ENCODE results near the gene ADPRH.
"Not testable (repeated sequence)": the region's sequence is repeated elsewhere in the genome, so short reads cannot be mapped to it uniquely, and the experiment has no call there.

ADPRH gene

GRCh38 chr3:119579366-119580066 lies at the start of gene ADPRH:
Gene ADPRH, plus strand, starts transcription at chr3:119579492. Its CDS starts 2,678 bp downstream, at chr3:119582170.
- peak; percentile 70 to 73 for ATAC-seq

- no peak for ATAC-seq
Measured at GRCh38 chr3:119529883-119530282, 49.4 kb upstream of the ADPRH start.

DNA sequence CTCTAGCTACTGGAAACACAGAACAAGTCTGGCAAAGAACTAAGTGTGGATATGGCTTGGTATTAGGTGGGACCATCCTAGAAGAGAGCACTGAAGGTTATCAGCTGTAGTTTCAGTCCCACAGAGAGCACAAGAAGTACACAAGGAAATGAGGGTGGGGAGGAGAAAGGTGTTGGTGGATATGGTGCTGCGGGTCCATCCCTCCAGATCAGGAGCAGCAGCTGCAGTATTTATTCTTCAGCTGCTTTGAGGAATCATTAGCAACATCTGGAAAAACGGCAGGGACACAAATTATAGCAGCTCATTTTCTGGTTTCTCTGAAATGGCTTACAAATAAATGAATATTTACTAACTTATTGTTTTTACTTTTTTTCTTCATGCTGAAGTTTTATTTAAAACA lies 48.8 kb upstream of the ADPRH start:
- ATAC-seq = no peak

DNA sequence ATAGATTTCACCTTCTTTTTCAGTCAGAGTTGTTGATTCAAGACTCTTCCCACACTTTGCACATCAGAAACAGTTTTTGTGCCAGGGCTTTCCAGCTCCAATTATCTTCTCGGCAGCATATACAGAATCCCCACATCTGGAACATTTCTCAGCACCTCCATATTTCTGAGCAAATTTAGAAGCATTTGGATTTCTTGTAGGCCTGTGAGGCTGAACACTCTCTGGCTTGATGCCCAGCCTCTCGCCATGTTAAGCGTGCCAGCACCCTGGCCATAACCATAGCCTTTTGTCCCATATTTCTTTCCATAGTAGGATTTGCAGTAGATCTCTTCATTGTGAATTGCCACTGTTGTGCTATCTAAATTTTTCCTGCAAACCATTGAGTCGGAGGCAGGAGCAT lies 48.1 kb upstream of the ADPRH start:
- ATAC-seq = no peak

GRCh38 chr3:119534296-119534695 lies 45.0 kb upstream of the ADPRH start:
- no peak for ATAC-seq

DNA sequence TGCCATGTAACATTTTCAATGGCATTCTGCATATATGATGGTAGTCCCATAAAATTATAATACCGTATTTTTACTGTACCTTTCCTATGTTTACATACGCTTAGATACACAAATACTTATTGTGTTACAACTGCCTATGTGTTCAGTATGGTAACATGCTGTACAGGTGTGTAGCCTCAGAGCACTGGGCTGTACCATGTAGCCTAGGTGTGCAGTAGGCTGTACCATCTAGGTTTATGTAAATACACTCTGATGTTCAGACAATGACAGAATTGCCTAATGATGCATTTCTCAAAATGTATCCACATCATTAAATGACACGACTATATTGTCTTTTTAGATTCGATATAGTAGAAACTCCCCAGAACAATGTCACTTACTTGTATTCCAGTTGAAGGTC lies 42.5 kb upstream of the ADPRH start:
- ATAC-seq = no peak

DNA sequence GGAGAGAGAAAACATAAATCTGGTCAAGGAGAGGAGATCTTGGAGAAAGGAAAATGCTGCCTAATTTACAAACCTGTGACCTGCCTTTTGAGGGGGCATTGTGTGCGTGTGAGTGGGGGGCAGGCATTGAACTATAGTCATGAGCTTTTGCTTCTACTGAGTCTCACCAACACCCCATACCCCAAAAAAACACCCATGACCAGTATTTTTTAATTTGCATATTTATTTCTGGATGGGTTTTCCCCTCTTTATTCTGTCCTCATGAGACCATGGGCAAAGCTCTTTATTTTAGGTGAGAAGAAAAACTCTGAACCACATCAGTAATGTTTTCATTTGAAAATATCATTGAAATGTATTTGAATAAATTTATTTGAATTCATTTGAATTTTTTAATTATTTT lies 40.5 kb upstream of the ADPRH start:
- no peak for ATAC-seq

- no peak for ATAC-seq
Measured at GRCh38 chr3:119541547-119541946, 37.7 kb upstream of the ADPRH start.

DNA sequence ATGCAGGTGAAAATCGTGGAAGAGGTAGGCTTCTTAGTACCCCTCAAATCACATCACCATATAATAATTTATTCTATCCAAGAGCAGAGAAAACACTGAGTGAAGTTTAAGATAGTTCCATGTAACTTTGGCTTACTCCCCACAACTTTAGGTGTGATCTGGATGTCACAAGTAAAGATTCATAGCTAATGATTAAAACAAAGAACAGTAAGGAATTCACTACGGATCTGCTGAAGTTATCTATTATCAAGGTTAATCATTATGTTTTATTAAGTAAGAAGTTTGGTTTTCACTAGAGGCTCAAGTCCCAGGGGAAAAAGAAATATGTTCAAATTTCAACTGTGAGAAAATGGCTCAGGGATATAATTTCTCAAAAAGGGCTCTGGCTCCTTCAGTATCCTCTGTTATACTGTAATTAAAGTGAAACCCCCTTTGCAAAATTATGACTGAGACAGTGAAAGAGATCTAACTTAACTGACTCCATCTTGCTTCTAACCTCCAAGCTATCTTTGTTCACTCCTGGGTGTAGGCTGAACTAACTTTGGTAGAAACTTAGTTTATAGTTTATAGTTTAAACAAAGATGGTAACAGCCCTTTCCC lies 37.0 kb upstream of the ADPRH start:
- ATAC-seq = no peak

DNA sequence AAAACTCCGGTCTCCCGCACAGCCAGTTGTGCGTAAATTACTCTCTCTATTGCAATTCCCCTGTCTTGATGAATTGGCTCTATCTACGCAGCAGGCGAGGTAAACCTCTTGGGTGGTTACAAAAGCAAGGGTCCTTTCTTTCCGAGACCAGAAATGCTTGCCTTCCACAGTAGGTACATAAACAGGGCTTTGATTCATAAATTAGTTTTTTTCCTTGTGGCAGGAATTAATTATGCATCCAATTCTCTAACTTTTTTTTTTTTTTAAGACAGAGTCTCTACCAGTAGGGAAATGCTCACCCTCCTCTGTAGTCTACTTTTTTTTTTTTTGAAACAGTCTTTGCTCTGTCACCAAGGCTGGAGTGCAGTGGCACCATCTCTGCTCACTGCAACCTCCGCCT lies 36.1 kb upstream of the ADPRH start:
- ATAC-seq = no peak

- no peak for ATAC-seq
Measured at GRCh38 chr3:119547227-119547626, 32.1 kb upstream of the ADPRH start.

DNA sequence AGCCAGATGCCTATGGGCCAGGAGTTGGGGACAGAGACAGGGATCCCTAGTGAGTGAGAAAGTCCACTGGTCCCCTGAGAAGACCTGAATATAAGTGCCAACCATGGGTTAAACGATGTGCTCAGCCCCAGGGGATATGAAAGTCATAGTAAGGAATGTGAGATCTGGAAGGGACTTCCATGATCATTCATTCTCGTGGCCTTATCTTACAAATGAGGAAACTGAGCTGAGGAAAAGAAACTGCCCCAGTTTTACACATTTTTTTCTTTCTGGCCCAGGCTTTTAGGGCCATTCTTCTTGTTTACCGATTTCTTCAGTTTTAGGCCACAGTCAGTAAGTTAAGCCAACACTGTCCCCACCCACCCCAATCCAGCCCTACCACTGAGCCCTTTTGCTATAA lies 31.0 kb upstream of the ADPRH start:
- ATAC-seq = no peak

GRCh38 chr3:119550192-119550910 lies 28.9 kb upstream of the ADPRH start:
- ATAC-seq = peak; percentile 30 to 32

DNA sequence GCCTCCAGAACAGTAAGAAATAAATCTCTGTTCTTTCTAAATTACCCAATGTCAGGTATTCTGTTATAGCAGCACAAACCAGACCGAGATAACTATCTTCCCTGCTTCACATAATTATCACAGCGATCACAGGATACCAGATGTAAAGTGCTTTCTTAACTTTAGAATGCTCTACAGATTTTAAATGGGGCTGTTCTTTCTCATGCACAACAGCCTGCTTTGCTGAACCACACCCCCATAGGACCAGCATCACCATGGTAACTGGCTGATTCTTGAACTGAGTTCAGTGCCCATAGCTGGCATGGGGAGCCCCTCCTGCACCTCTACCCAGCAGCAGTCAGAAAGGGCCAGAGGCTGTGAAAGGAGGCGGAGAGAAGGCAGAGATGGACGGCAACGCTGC lies 27.7 kb upstream of the ADPRH start:
- ATAC-seq = no peak

- ATAC-seq = not testable (repeated sequence)
Measured at GRCh38 chr3:119552928-119553327, 26.4 kb upstream of the ADPRH start.

GRCh38 chr3:119553823-119554415 lies 25.4 kb upstream of the ADPRH start:
- ATAC-seq = no peak

DNA sequence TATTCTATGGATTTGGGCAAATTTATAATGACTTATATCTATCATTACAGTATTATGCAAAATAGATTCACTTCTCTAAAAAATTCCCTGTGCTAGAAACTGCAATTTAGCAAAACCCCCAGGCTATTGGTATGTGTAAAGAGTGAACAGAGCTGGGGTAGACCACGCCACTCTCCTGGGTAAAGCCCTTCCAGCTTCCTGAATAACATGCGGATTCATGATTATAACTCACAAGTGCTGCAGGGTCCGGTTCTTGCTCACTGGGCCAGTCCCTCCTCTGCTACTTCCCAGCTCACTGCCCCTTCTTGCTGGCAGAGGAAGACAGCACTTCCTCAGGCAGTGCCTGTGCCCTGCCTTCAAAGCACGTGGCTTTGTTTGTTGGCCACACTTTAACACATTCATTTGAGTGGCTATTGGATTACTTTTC lies 24.0 kb upstream of the ADPRH start:
- peak in 1 of 2 donors; percentile 22 for ATAC-seq

- no peak for ATAC-seq
Measured at GRCh38 chr3:119555929-119556328, 23.4 kb upstream of the ADPRH start.

DNA sequence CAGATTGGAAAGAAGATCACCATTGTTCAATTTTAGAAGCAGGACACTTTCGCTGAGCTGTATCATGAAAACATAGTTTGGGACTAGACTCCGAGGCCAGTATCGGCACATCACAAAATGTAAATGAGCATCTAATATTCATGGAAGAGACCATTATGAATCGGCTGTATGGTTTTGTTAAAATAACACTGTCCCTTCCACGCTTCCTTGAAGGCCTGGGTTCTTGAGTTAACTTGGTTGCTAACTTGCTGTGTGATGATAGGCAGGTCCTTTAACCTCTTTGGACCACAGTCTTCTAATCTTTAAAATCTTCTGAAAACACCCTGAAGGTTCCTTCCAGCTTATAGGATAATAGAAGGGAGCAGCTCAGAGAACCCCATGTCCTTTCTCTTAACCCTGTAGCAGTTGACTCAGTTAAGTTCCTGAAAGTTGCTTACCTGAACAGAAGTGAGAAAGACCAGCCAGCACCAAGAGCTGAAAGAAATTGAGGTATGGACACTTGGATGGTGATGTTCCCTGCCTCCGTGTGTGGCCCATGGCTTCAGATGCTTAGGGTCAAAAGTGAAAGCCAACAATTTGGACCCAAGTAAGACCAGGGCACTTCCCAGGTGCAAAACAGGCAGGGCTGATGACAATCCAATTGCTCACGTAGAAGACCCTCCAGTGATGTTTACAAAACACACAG lies 22.0 kb upstream of the ADPRH start:
- ATAC-seq = no peak

DNA sequence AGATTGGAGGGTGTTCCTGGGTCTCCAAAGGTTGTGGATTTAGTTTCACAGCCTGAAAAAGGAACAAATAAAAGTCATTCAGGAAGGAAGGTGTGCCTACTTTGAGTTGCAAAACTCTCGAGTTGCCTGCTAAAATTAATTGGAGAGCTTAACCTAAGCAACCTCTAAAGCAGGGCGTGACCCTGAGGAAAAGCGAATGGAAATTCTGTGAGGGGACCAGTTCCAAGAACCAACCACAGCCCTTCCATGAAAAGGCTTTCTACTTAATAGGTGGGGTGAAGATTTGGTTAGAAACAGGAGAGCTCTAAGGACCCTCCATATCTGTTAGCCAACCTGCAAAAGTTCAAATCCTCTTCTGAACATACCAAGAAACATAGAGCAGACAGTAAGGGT lies 21.4 kb upstream of the ADPRH start:
- ATAC-seq = no peak

- no peak for ATAC-seq
Measured at GRCh38 chr3:119558626-119559317, 20.5 kb upstream of the ADPRH start.

DNA sequence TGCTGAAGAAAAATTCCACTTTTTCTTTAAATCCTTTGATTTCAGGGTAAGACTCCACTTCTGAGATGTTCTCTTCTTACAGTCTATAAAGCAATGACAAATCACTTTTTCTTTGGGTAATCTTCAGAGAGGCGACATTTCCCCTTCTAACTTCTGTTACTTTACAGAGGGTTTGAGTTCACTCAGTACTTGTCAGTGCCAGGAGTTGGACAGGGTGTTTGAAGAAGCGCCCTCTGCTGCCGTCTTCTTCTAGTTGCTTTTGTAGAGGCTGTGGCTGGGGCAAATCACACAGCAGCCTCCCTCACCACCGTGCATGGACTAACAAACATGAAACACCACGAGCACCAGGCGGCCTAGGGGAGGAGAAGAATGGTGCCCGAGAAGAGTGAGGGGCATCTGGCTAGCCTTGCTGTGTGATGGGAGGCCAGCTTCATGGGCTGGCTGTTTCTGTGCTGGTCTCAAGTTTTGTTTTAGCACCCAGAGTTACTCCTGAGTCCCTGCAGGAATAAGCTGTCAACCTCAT lies 19.8 kb upstream of the ADPRH start, which contains the start of gene CD80:
TSS of gene CD80 (minus strand) at position 174 of the 523 bp plus-strand sequence. CDS start 1,886 bp downstream, outside the sequence.
- ATAC-seq = peak; percentile 67

All from activated CD4-positive, CD25-positive, alpha-beta regulatory T cell treated with anti-CD3 and anti-CD28 coated beads, Interleukin-2, amount 50 U/mL, for 24 hours (primary cell).